HG02981 (cell line): Measurements from ENCODE around the gene SPATS2.

Source experiments
- ATAC-seq: cut with Tn5 transposase; IDR thresholded peaks from one replicate; pipeline ENCODE4 v1.9.1; 2021; ENCODE audit warnings: mild to moderate bottlenecking, moderate library complexity; ENCODE audit not compliant: unreplicated experiment

Gene SPATS2

DNA sequence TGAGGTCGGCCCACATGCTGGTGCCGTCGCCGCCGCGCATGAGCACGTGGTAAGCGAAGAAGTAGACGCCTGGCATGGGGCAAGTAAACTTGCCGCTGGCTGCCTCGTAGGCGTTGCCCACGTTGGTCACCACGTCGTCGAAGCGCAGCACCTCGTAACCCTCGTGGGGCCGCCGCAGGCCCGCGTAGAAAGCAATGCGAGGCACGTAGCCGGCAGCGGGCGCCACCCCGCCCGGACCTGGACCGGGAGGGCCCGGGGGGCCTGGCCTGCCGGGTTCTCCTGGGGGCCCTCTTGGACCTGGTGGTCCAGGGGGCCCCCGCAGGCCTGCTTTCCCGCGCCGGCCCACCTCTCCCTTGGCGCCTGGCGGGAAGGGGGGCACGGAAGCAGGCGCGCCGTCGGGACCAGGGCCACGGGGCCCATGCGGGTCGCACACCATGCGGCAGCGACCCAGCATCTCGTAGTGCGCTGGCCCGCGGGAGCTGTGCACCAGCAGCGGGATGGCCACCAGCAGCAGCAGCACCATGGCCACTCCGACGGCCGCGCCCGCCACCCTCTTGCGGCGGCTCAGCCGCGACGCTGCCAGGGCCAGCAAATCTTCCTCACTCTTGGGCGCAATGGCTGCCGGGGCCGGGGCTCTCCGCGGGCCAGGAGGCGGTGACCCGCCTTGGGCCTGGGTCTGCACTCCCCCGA lies 31.2 kb upstream of the SPATS2 start:
- no peak for ATAC-seq

DNA sequence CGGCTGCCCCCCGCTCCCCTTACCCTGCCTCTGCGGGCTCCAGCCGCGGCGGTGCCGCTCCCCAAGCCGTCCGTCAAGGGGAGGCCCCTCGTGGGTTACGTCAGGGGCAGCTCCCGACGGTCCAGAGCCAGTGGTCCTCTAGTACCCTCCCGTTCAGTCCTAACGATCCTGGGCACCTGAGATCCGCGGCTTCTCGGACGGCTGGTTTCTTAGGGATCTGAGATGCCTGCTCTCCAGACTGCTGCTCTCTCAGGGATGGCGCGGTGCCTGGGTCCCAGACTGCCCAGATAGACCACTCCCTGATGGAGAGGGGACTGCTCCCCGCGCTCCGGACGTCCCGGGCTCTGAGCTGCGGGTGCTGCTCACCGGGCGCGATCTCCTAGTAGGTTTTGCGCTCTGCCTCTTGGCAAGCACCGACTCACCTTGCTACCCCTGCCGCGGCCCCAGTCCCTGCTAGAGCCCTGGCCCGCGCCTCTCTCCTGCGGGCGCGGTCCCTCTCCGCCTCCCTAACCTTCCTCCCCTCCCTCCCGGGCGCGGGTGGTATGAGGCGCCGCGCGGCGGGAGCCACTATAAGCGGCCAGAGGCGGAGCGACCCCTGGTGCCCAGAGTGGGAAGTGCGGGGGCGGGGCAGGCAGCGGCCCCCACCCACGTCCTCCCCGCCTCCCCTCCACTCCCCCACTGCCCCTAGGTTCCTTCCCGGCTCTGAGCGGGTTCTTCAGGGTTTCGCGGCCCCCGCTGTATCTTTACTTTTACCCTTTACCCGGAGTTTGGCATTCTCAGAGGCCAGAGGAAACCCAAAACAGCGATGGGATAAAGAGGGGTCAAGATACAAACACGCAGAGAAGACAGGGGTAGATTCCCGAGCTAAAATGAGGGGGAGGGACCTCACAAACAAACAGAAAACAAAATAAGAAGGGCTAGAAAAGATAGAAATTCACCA lies 30.3 kb upstream of the SPATS2 start, which contains the start of gene C1QL4:
Gene C1QL4, minus strand, starts transcription at position 544 of the 940 bp plus-strand sequence. CDS start 711 bp downstream, outside the sequence.
- no peak for ATAC-seq

DNA sequence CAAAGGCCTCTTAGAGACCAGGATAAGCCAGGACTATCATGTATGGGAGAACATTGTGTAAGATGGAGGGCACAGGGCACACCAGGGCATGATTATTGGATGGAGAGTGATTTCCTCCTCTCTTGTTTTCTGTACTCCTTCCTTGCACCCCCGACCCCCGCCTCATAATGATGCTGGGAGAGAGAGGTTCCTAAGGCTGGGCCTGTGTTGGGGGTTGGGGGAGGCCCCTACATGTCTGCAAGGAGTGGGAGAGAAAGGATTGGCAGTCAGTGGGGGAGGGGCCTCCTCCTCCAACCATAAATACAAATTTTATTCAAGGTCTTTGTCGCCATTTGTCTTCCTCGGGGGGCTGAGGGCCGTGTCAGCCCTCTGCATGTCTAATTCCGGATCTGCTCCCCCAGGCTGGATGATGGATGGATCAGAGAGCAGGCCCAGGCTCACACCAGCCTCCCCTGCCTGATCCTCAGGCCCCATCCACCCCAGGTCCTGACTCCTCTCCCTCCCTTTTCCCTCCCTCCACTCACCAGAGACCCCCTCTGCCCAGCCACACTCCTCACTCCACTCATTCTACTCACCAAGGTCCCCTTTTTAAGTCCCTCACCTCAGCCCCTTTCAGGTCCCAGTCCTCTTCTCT lies 28.3 kb upstream of the SPATS2 start:
- ATAC-seq: no peak

- no peak for ATAC-seq
These were observed 27.8 kb upstream of the SPATS2 start for GRCh38 chr12:49339464-49339861.

GRCh38 chr12:49340095-49340870 lies 27.0 kb upstream of the SPATS2 start:
- no peak for ATAC-seq

GRCh38 chr12:49340971-49341776 lies 26.1 kb upstream of the SPATS2 start:
- no peak for ATAC-seq

DNA sequence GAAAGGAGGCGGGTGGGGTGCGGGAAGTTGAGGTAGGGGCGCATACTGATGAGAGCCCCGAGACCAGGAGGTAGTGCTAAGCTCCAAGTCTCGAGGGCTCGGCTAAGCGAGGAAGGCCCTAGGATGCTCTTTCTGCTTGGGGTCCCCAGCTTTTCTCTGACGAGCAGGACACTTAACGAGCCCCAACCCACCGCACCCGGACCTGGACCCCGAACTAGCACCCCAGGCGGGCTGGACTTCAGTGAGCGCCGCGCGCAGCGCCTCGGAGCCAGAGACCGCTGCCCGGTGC lies 25.5 kb upstream of the SPATS2 start:
- ATAC-seq: no peak

DNA sequence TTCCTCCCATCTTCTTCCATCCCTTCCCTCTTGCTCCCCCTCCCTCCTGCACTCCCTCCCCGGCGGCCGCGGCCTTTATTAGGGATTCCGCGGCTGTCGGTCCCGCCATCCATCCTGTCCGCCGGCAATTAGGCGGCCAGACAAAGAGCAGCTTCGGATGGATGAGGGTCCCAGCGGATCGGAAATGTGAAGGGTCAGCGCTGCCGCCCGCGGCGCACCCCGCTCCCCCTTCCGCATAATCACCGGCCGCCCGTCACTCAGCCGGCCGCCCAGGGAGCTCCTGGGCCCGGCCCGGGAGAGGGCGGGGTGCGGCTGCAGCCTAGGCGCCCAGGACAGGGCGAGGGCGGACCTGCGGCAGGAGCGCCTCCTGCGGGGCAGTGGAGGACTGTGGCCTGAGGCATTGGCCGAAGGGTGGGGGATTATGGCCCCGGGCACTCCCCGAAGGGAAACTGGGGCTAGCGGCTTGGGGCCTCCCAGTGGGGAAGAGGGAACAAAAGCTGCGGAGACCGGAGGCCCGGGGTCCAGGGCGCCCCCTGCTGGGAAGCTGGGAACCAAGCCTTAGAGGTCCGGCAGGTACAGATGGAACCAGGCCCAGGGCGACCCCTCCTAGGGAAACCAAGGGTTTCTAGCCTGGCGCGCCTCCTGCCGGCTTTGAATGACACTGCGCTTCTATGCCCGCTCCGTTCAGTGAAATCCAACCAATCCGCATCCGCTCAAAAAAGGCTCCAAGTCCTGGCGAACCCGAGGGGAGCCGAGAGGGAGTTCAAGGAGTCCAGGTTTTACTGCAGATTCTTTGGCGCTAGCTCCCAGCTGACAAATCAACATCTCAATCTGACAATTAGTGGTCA lies 25.0 kb upstream of the SPATS2 start:
- ATAC-seq: peak; percentile 61

DNA sequence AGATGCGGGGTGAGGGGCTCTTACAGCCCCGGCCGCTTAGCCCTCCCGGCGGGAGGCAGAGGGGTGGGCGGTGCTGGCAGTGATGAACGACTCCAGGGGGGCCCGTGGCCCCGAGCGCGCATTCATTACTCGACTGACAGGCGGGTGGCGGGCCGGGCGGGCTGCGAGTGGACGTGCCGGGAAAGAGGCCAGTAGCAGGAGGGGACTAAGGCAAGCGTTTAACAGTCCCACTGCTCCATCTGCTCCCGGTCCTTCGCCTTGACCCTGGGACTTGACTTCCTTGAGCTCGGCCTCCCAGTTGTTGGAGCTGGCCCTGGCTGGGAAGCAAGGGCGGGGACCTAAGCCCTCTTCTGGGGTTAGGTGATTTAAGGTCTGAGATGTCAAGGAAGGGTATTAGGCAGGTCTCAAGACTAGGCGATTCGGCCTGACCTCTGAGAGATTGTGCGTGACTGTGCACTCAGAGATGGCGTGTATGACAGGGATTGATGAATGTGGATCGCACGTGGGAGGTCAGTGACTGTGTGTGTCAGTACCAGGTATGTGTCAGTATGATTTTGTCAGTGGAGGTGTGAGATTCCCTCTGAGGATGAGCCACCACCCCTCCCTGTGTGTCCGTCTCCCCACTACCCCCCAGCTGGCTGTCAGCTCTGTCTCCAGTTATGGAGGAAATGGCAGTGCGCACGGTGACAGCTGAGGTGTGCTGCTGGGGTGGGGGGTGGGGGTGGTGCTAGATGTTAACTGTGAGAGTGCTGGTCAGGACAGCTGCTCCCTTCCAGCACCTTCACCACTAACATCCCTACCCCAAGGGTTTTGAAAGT lies 24.1 kb upstream of the SPATS2 start:
- no peak for ATAC-seq

- ATAC-seq: no peak
These were observed 22.7 kb upstream of the SPATS2 start for GRCh38 chr12:49344486-49345050.

- ATAC-seq: no peak
These were observed 22.0 kb upstream of the SPATS2 start for GRCh38 chr12:49345051-49345824.

- no peak for ATAC-seq
These were observed 21.2 kb upstream of the SPATS2 start for GRCh38 chr12:49345825-49346658.

DNA sequence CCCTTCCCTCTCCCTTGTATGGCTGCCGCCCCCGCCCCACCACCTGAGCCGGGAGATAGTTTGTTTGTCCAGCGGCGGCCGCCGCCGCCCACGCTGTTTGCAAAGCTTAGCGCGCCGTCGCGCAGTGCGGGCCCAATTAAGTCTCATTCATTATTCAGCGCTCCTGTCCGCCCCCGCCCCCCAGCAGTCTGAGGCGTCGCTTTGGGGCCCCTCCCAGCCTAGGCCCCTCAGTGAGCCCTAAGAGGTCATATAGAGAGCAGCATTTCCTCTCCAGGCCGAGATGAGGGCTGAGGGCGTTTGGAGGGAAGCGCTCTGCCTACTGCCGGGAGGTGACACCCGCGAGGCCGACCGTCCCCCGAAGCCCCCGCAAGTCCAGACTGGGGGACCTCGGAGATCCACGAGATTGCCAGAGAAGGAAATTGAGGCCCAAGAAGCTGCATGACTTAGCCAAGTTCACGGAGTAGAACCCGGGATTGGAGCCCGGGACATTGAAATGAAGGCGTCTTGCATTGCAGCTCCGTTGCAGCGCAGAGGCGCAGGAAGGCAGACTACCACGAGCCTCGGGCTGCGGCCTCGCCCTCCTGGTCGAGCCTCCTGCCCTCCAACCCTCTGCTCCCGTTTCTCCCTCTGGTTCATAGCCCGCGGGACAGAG lies 20.5 kb upstream of the SPATS2 start, which contains the start of gene DNAJC22:
Gene DNAJC22, plus strand, starts transcription at position 230 of the 652 bp plus-strand sequence. CDS start 1,985 bp downstream, outside the sequence.
- ATAC-seq: no peak

GRCh38 chr12:49347311-49348193 lies 19.7 kb upstream of the SPATS2 start:
- ATAC-seq: peak; percentile 52

DNA sequence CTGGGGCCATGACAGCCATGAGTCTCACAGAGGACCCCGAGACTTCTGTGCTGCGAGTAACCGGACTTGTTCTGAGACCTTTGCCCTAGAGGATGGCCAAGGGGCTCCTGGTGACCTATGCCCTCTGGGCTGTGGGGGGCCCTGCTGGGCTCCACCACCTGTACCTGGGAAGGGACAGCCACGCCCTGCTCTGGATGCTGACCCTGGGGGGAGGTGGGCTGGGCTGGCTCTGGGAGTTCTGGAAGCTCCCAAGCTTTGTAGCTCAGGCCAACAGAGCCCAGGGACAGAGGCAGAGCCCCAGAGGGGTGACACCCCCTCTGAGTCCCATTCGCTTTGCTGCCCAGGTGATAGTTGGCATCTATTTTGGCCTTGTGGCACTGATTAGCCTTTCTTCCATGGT lies 18.5 kb upstream of the SPATS2 start:
- ATAC-seq: no peak
